Activated T-cell treated with anti-CD3 and anti-CD28 coated beads for 4 hours (primary cell): ENCODE results near the gene TLE1.

Experiments used
- DNase-seq: peaks from one replicate; pipeline ENCODE4 v3.0.0-alpha.2; 2020

TLE1 gene

GRCh38 chr9:81539317-81539716 lies 150.0 kb downstream of the TLE1 start:
- DNase-seq, result no peak

GRCh38 chr9:81538890-81539289 lies 150.5 kb downstream of the TLE1 start:
- no peak for DNase-seq

- DNase-seq, result no peak
Observed at GRCh38 chr9:81537964-81538363, 151.4 kb downstream of the TLE1 start.

GRCh38 chr9:81536242-81537025 lies 152.9 kb downstream of the TLE1 start:
- DNase-seq, result no peak

GRCh38 chr9:81535542-81536241 lies 153.7 kb downstream of the TLE1 start:
- no peak for DNase-seq

- no peak for DNase-seq
Observed at GRCh38 chr9:81534138-81534875, 155.0 kb downstream of the TLE1 start.
